Psoas muscle (tissue), 8 donors: Measurements from ENCODE around the gene TMEM53. TPM values are rescaled to one million over a fixed set of nuclear protein-coding genes. Genes with fewer than 3 reads are reported as not detected.

Experiments
- ATAC-seq, 4 donors: fragments of 200-7000 bp; cut with Tn5 transposase; one replicate each; pipeline ENCODE4 v1.9.1; 2020; ENCODE audit warnings: moderate library complexity in 3 of 4, mild to moderate bottlenecking in 2 of 4
- DNase-seq, 2 donors: peaks; one replicate each; pipeline ENCODE4 v3.0.0-alpha.2; 2020
- H3K27ac ChIP-seq: fragments of 200-600 bp; one replicate; pipeline ENCODE4 v1.8.0; 2022
- H3K27me3 ChIP-seq, 3 donors: fragments of 200-600 bp in 1 of 3; one replicate each; pipeline versions ENCODE4 v1.6.1 to v1.8.0; 2013 to 2022; ENCODE audit warnings: low read length in 2 of 3, mild to moderate bottlenecking in 2 of 3, moderate library complexity in 1 of 3; ENCODE audit not compliant: insufficient read depth in 3 of 3
- H3K36me3 ChIP-seq, 2 donors: fragments of 200-600 bp in 1 of 2; one replicate each; pipeline versions ENCODE4 v1.6.1 to v1.8.0; 2013 to 2022; ENCODE audit warnings: low read depth in 1 of 2, mild to moderate bottlenecking in 1 of 2, moderate library complexity in 1 of 2; ENCODE audit not compliant: insufficient read depth in 1 of 2
- H3K4me1 ChIP-seq: fragments of 200-600 bp; one replicate; pipeline ENCODE4 v1.8.0; 2022
- H3K4me3 ChIP-seq: fragments of 200-600 bp; one replicate; pipeline ENCODE4 v1.8.0; 2022; ENCODE audit warnings: mild to moderate bottlenecking
- H3K9me3 ChIP-seq: fragments of 200-600 bp; one replicate; pipeline ENCODE4 v1.8.0; 2022
- CTCF ChIP-seq: fragments of 200-600 bp; IDR thresholded peaks from one replicate; pipeline ENCODE4 v1.8.0; 2022; ENCODE audit warnings: antibody characterized with exemption
- WGBS, 3 donors: extraction: QIAGEN DNeasy Blood & Tissue Kit; methylation state at CpG; one replicate each; pipeline versions ENCODE4 v1.1.6 to v1.1.7; 2013; 5-methylcytosine and 5-hydroxymethylcytosine counted together
- intact Hi-C, 2 donors: fragments of 100-400 bp; cut with DNase I; formaldehyde crosslinking; loops; one replicate each; pipeline versions ENCODE4 v1.11.0 to v1.14.2; 2022
- polyA plus RNA-seq, 3 donors: library from polyadenylated mRNA; stranded (reverse); fragments of 200-250 nt; gene quantifications; one replicate each; pipeline ENCODE4 v1.2.3, GENCODE V29; 2013
- total RNA-seq, 4 donors: library from RNA; stranded (reverse); fragmentation: NEBNext Ultra II Directional in 2 of 4; extraction: Animal tissue kit (Norgen Biotek cat#: 25700) in 2 of 4; gene quantifications; one replicate each; pipeline versions ENCODE4 v1.2.1 to v1.2.4, GENCODE V29; 2021 to 2023
- donor health status: healthy with polysubstance abuse.
- donor health status: DM: no; HTN: no; CAD: no; lungs with moderate emphysema.
- donor health status: Bipolar disorder and iron deficiency.
- donor health status: healthy.
- donor health status: DM: yes; HTN: yes; CAD: no.
- donor health status: DM: no; HTN: no; CAD: no.
- donor health status: DM: no; HTN: no; CAD: no.
- donor health status: DM: yes; HTN: yes; CAD: no.

The TMEM53 gene
- total and polyA plus RNA-seq, 7 donors: 2.4 to 7.7 (median 6.2) TPM

- intact Hi-C loops: no loop called here
- no peak overlapping the region for H3K4me3 ChIP-seq
- no peak for TF ChIP-seq CTCF
- WGBS, 3 donors: 85 to 91% (median 86%) methylated on average over 4 of the region's 4 CpGs
- H3K36me3 ChIP-seq: no peaks in the 10 kb centered on the region
- H3K27ac ChIP-seq: no peak overlapping the region
- DNase-seq: no peak
- no peak for ATAC-seq
- no peaks in the 10 kb centered on the region for H3K9me3 ChIP-seq
- no peaks in the 10 kb centered on the region for H3K4me1 ChIP-seq
- no peaks in the 10 kb centered on the region for H3K27me3 ChIP-seq
Observed at GRCh38 chr1:44720281-44720680, 46.0 kb upstream of the TMEM53 start.

- 64 to 76% (median 67%) methylated on average over 5 of the region's 5 CpGs for WGBS, 3 donors
- Histone ChIP-seq H3K9me3 (no peaks in the 10 kb centered on the region), H3K4me3 (no peak overlapping the region), H3K27ac (no peak overlapping the region), H3K4me1 (peaks cover 7% of the 10 kb centered on the region), H3K27me3 (no peaks in the 10 kb centered on the region), H3K36me3 (no peaks in the 10 kb centered on the region)
- DNase-seq: no peak
- TF ChIP-seq CTCF: no peak
- ATAC-seq: no peak
- intact Hi-C loops: no loop called here
Observed at GRCh38 chr1:44719318-44719717, 45.0 kb upstream of the TMEM53 start.

GRCh38 chr1:44718091-44718490 lies 43.8 kb upstream of the TMEM53 start:
- no peak for TF ChIP-seq CTCF
- no peaks in the 10 kb centered on the region for H3K36me3 ChIP-seq
- ATAC-seq (no peak), DNase-seq (no peak)
- WGBS, 3 donors: 45 to 56% (median 46%) methylated on average over 6 of the region's 6 CpGs
- H3K4me3 ChIP-seq: no peak overlapping the region
- peaks cover 7% of the 10 kb centered on the region for H3K4me1 ChIP-seq
- no peaks in the 10 kb centered on the region for H3K27me3 ChIP-seq
- H3K9me3 ChIP-seq: no peaks in the 10 kb centered on the region
- no peak overlapping the region for H3K27ac ChIP-seq
- intact Hi-C loops: no loop called here

- Histone ChIP-seq H3K4me3 (no peak overlapping the region), H3K4me1 (peaks cover 7% of the 10 kb centered on the region), H3K9me3 (no peaks in the 10 kb centered on the region), H3K27ac (no peak overlapping the region), H3K27me3 (no peaks in the 10 kb centered on the region), H3K36me3 (no peaks in the 10 kb centered on the region)
- TF ChIP-seq CTCF: no peak
- 34 to 56% (median 55%) methylated on average over 1 of the region's 1 CpG for WGBS, 3 donors
- ATAC-seq: no peak
- DNase-seq: no peak
- intact Hi-C loops: no loop called here
Observed at GRCh38 chr1:44717653-44718052, 43.4 kb upstream of the TMEM53 start.

GRCh38 chr1:44717156-44717555 lies 42.9 kb upstream of the TMEM53 start:
- H3K4me1 ChIP-seq: peaks cover 7% of the 10 kb centered on the region
- no peak for ATAC-seq
- no peak overlapping the region for H3K4me3 ChIP-seq
- no peaks in the 10 kb centered on the region for H3K27me3 ChIP-seq
- no peak for DNase-seq
- 42 to 52% (median 51%) methylated on average over 4 of the region's 4 CpGs for WGBS, 3 donors
- TF ChIP-seq CTCF: no peak
- intact Hi-C loops: no loop called here
- no peaks in the 10 kb centered on the region for H3K9me3 ChIP-seq
- H3K36me3 ChIP-seq: no peaks in the 10 kb centered on the region
- H3K27ac ChIP-seq: no peak overlapping the region
